Neural crest cell (in vitro differentiated cells): ENCODE data around the gene NAGPA. TPM values are rescaled to one million over a fixed set of nuclear protein-coding genes. Genes with fewer than 3 reads are reported as not detected.

Experiments
- DNase-seq: peaks from one replicate; pipeline ENCODE4 v3.0.0; 2021; ENCODE audit warnings: low read depth, mixed read lengths, low spot score
- H3K27ac Mint-ChIP-seq: one replicate; pipeline ENCODE4 v1.8.0; 2021; ENCODE audit warnings: mild to moderate bottlenecking, mixed read lengths; ENCODE audit not compliant: unreplicated experiment
- H3K27me3 Mint-ChIP-seq: 2 replicates; pipeline ENCODE4 v1.8.0; 2021; ENCODE audit warnings: low read depth, mild to moderate bottlenecking, mixed read lengths
- H3K36me3 Mint-ChIP-seq: 2 replicates; pipeline ENCODE4 v1.8.0; 2021; ENCODE audit warnings: low read depth, mild to moderate bottlenecking, mixed read lengths
- H3K4me1 Mint-ChIP-seq: 2 replicates; pipeline ENCODE4 v1.8.0; 2021; ENCODE audit warnings: mixed read lengths
- H3K4me3 Mint-ChIP-seq: one replicate; pipeline ENCODE4 v1.8.0; 2021; ENCODE audit warnings: mild to moderate bottlenecking, mixed read lengths
- H3K9me3 Mint-ChIP-seq: 2 replicates; pipeline ENCODE4 v1.8.0; 2021; ENCODE audit warnings: mixed read lengths
- total RNA-seq: library from RNA; stranded (reverse); gene quantifications from 2 replicates; pipeline ENCODE4 v1.2.1, GENCODE V29; 2021
- TF ChIP-seq, protein P1 (sequence below): fragments of 200-600 bp; sonication (generic); conservative IDR thresholded peaks from 2 replicates; pipeline ENCODE4 v1.5.0; 2021; ENCODE audit warnings: antibody characterized with exemption, mild to moderate bottlenecking

NAGPA gene
- total RNA-seq, 1 donor from 2014 or later: 15.3 TPM

- DNase-seq: no peak
- TF ChIP-seq, protein P1, sequence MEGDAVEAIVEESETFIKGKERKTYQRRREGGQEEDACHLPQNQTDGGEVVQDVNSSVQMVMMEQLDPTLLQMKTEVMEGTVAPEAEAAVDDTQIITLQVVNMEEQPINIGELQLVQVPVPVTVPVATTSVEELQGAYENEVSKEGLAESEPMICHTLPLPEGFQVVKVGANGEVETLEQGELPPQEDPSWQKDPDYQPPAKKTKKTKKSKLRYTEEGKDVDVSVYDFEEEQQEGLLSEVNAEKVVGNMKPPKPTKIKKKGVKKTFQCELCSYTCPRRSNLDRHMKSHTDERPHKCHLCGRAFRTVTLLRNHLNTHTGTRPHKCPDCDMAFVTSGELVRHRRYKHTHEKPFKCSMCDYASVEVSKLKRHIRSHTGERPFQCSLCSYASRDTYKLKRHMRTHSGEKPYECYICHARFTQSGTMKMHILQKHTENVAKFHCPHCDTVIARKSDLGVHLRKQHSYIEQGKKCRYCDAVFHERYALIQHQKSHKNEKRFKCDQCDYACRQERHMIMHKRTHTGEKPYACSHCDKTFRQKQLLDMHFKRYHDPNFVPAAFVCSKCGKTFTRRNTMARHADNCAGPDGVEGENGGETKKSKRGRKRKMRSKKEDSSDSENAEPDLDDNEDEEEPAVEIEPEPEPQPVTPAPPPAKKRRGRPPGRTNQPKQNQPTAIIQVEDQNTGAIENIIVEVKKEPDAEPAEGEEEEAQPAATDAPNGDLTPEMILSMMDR: no peak
- Mint-ChIP-seq H3K27ac (no peak overlapping the region), H3K9me3 (no peaks in the 10 kb centered on the region), H3K4me1 (no peaks in the 10 kb centered on the region), H3K36me3 (no peaks in the 10 kb centered on the region), H3K27me3 (peaks cover 48% of the 10 kb centered on the region), H3K4me3 (no peak overlapping the region)
Measured at GRCh38 chr16:5062790-5063765, 29.3 kb upstream of the NAGPA start.

DNA sequence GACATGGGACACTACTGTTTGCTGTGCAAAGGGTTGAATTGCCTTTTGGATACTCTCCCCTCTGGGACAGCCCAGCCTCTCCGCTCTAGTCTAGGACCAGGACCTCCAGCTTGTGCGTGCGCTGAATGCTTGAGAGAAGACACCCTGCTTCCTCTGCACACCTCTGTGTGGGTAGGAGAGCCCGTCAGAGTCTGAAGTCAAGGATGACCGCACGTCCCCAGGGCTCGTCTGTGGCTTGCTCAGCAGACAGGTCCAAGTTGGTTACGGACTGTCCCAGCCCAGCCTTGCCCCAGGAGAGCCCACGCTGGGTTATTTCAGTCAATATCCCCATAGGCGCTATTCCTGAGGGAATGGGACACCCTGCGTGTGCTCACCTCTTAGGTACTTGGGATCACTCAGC is 28.3 kb upstream of the NAGPA start:
- Mint-ChIP-seq H3K36me3 (no peaks in the 10 kb centered on the region), H3K4me1 (no peaks in the 10 kb centered on the region), H3K27me3 (peaks cover 37% of the 10 kb centered on the region), H3K27ac (no peak overlapping the region), H3K4me3 (no peak overlapping the region), H3K9me3 (no peaks in the 10 kb centered on the region)
- no peak for DNase-seq
- TF ChIP-seq, protein P1: no peak

- H3K27ac Mint-ChIP-seq: no peak overlapping the region
- no peaks in the 10 kb centered on the region for H3K36me3 Mint-ChIP-seq
- H3K4me3 Mint-ChIP-seq: no peak overlapping the region
- no peak for DNase-seq
- H3K27me3 Mint-ChIP-seq: peaks cover 25% of the 10 kb centered on the region
- H3K9me3 Mint-ChIP-seq: no peaks in the 10 kb centered on the region
- H3K4me1 Mint-ChIP-seq: no peaks in the 10 kb centered on the region
- TF ChIP-seq, protein P1: no peak
Measured at GRCh38 chr16:5060073-5060641, 26.4 kb upstream of the NAGPA start.

GRCh38 chr16:5059386-5060072 is 25.8 kb upstream of the NAGPA start:
- H3K4me1 Mint-ChIP-seq: no peaks in the 10 kb centered on the region
- no peak overlapping the region for H3K4me3 Mint-ChIP-seq
- DNase-seq: no peak
- H3K36me3 Mint-ChIP-seq: no peaks in the 10 kb centered on the region
- H3K27ac Mint-ChIP-seq: no peak overlapping the region
- peaks cover 22% of the 10 kb centered on the region for H3K27me3 Mint-ChIP-seq
- H3K9me3 Mint-ChIP-seq: no peaks in the 10 kb centered on the region
- TF ChIP-seq, protein P1: no peak

DNA sequence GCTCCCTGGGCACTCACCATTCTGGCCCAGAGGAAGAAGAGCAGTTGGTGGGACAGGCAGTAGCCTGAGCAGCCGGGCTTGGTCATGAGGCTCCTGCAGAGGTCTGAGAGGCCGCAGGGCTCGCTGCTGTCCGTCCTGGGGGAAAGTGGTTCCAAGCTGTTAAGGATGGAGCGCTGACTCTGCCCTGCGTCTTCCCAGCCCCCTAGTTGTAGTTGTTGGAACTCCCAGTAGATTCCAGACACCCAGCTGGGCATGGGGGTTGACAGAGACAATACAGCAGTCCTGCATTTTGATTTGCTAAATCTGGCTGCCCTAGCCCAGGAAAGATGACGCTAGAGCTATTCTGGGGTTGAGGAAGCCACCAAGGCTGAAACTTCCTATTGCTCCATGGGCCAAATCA is 24.7 kb upstream of the NAGPA start:
- no peak overlapping the region for H3K4me3 Mint-ChIP-seq
- H3K27ac Mint-ChIP-seq: no peak overlapping the region
- no peaks in the 10 kb centered on the region for H3K9me3 Mint-ChIP-seq
- H3K4me1 Mint-ChIP-seq: no peaks in the 10 kb centered on the region
- DNase-seq: peak; percentile 23
- peaks cover 17% of the 10 kb centered on the region for H3K27me3 Mint-ChIP-seq
- TF ChIP-seq, protein P1: peak; percentile 42
- no peaks in the 10 kb centered on the region for H3K36me3 Mint-ChIP-seq
